ENCODE results near the gene MELTF. TPM values are rescaled to one million over a fixed set of nuclear protein-coding genes. Genes with fewer than 3 reads are reported as not detected.

Gene MELTF
- total RNA-seq, 1 donor = 11.8 TPM

DNA sequence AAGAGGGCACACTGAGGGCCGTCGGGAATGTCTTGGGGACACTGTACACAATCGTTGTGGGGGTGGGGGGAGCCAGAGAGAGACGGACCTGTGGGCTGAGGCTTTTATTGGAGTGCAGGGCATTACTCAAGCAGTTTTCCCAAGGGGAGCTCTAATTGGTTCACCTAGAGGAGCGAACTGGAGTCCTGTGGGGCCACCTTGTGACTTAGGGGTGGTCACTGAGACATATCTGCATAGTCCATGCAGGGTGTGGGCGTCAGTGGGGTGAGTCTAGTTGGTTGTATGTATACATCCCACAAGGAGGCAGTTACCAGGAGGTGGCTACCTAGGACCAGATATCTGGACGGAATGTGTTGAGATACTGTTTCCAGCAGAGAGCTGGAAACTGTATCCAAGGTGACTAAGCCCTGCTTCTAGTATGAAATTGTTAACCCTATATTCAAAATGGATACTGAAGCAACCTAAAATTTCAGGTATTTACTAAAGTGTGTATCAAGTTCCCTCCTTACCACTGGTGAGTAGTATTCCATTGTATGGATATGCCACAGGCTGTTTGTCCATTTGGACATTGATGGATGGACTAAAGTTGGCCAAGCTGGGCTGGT lies 58.4 kb downstream of the MELTF start:
- DNase-seq (ENCODE audit: low read depth in 2 of 3, low spot score in 2 of 3) = no peak

- DNase-seq (ENCODE audit: low read depth in 2 of 3, low spot score in 2 of 3) = no peak
Observed at GRCh38 chr3:196970547-196971093, 59.0 kb downstream of the MELTF start.

DNA sequence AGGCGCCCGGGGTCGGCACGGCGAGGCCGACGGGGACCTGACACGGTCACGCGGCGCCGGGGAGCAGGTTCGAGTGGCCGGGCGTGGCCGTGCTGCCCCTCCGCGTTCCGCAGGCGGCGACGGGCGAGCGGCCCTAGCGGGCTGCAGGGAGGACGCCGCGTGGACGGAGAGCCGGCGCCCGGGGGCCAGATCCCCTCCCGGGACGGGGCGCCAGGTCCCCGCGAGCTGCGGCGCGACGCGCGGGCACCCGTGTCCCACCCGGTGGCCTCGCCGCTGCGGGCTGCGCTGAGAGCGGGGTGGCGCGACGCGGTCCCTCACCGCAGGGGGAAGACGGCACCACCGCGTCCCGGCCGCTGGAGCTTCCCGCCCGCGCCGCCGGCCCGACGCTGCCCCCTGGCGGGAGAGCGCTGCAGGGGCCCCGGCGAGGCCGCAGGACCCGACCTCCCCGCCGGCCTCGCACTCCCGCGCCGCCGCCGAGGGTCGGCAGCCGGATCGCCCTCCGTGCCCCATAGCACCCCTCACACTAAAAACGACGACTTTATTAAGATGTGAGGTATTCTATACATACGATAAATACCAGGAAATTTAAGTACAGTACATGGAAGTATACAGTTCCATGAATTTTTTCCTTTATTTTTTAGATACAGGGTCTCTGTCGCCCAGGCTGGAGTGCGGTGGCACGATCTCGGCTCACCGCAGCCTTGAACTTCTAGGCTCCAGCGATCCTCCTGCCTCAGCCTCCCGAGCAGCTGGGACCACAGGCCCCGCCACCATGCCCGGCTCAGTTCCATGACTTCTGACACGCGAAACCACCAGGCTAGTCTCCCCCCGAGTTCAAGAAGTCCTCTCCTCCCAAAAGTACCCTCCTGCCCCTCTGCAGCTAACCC lies 59.7 kb downstream of the MELTF start:
- peak; percentile 56 to 76 (median 62) for DNase-seq (ENCODE audit: low read depth in 2 of 3, low spot score in 2 of 3)

GRCh38 chr3:196969134-196969659 lies 60.4 kb downstream of the MELTF start:
- peak; percentile 24 to 58 (median 52) for DNase-seq (ENCODE audit: low read depth in 2 of 3, low spot score in 2 of 3)

GRCh38 chr3:196968233-196969133 lies 61.1 kb downstream of the MELTF start, which contains the start of gene PIGZ:
Gene PIGZ (minus strand): TSS chr3:196968833. CDS start chr3:196952031, 16,802 bp downstream.
- peak; percentile 18 to 33 (median 28) for DNase-seq (ENCODE audit: low read depth in 2 of 3, low spot score in 2 of 3)

DNA sequence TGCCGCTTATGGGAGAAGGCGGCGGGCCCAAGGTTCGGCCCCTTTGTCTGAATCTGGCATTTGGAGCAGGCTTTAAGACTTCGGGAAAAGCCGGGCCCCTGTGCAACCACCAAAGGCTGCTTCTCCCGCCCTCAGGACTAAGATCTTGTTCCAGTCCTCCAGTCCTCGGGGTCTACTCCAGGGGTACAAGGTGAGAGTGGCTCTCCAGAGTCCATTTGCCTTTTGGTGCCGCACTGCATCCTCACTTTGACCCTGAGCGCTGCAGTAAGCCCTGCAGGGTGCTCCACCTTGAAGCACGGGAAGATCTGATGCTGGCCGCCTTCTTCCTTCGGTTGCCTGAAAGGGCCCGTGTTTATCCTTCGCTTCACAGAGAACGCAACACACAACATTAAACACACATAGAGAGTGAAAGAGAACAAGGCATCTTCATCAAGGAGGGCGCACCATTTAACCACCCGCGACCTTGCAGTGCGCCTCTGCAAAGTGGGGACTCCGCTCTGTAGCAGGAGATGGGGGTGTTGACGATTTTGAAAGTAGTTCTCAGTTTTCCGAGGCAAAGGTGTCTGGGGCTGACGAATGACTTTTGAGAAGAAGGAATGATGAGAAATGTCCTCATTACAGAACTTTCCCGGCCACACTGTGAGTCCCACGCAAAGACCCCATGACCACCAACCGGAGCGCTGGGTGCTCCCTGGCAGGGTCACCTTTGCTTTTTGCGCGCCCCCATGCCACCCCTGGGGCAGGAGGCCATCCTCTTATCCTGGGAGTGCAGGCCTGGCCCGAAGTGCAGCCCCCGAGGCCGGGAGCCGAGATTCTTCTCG lies 62.0 kb downstream of the MELTF start:
- DNase-seq (ENCODE audit: low read depth in 2 of 3, low spot score in 2 of 3) = no peak

DNA sequence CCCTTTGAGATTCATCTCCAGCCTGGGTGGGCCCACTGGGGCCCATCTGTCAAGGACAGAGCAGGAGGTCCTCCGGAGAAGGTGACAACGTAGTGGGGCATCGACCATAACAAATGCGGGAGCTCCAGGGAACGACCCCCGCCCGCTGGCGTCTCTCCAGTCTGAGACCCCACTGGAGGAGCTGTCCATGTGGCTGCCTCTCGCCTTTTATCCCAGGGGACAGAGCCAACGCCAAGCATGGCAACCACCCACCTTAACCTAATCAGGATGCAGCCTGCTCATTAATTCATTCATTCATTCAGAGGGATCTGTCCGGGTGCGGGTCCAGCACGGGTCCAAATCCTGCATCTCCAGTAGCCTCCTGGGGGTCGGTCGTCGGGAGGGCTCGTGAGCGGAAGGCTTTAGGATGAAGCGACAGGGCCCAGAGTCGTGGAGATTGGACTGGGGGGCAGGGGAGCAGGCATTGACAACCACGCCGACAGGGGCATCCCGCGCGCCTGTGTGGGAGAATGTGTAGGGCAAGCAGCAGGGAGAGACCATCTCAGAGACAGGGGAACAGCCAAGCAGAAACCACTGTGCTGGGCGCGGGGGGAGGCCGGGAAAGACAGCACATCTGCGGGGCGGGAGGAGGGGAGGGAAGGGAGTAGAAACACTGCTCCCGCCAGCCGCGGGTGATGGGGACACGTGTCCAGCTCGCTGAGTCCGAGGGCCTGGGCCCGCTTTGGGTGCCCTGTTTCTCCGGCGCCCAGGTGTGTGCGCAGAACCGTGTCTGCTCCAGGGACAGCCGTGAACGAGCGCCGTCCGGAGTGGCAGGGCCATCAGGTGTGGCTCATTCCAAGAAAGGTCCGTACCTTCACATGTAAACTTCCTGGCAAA lies 62.9 kb downstream of the MELTF start:
- no peak for DNase-seq (ENCODE audit: low read depth in 2 of 3, low spot score in 2 of 3)

DNA sequence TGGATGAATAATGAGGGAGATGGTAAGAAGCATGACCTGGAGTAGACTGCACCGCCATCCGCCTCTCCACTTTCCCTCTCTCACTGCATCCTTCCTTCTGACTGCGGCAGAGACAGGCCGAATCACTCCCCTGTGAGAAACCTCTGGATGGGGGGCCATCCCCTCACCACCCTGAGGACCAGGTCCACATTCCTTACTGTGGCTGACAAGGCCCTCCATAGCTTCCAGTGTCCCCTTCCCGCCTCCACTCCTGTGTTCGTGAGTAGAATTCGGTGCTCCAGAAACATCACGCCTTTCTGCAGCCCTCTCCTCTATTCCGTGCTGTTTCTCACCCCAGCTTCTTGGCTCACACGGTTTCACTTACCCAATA lies 63.8 kb downstream of the MELTF start:
- no peak for DNase-seq (ENCODE audit: low read depth in 2 of 3, low spot score in 2 of 3)

DNA sequence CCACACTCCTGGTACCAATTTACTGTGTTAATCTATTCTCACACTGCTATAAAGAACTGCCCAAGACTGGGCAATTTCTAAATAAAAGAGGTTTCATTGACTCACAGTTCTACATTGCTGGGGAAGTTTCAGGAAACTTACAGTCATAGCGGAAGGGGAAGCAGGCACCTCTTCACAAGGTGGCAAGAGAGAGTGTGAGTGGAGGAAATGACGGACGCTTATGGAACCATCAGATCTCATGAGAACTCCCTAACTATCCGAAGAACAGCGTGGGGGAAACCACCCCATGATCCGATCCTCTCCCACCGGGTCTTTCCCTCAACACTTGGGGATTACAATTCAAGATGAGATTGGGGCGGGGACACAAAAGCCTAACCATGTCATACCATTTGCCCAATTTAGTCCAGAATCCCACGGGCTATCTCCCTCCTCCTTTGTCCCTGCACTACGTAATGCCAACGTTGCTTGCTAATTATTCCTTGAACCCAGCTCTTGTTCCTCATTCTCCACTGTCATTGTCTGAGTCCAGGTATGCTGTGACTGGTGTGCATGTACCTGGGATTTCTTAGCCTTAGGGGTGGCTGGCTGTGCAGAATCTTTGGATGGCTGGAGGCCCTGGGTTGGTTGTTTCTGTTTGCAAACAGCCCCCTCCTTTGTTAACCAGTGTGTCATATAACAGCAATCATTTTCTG lies 64.4 kb downstream of the MELTF start:
- no peak for DNase-seq (ENCODE audit: low read depth in 2 of 3, low spot score in 2 of 3)

GRCh38 chr3:196963631-196963953 lies 66.0 kb downstream of the MELTF start:
- no peak for DNase-seq (ENCODE audit: low read depth in 2 of 3, low spot score in 2 of 3)

DNA sequence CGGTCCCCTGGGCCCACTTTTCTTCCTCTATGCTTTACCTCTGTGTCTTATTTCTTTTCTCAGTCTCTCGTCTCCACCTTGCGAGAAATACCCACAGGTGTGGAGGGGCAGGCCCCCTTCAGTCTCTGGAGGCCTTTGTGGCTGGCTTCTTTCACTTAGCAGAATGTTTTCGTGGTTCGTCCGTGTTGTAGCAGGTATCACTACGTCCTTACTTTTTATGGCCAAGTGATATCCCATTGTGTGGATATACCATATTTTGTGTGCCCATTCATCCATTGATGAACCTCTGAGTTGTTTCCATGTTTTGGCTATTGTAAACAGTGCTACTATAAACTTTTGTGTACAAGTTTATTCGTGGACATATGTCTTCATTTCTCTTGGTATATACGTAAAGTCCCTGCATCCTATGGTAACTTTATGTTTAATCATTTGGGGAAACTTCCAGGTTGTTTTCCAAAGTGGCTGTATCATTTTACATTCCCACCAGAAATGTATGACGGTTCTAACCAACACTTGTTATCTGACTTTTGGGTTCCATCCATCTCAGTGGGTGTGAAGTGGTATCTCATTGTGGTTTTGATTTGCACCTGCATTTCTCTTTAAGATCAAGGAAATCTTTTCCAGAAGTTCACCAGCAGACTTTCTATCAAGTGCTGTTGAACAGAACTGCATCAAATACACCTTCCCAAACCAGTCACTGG lies 66.5 kb downstream of the MELTF start:
- no peak for DNase-seq (ENCODE audit: low read depth in 2 of 3, low spot score in 2 of 3)

DNA sequence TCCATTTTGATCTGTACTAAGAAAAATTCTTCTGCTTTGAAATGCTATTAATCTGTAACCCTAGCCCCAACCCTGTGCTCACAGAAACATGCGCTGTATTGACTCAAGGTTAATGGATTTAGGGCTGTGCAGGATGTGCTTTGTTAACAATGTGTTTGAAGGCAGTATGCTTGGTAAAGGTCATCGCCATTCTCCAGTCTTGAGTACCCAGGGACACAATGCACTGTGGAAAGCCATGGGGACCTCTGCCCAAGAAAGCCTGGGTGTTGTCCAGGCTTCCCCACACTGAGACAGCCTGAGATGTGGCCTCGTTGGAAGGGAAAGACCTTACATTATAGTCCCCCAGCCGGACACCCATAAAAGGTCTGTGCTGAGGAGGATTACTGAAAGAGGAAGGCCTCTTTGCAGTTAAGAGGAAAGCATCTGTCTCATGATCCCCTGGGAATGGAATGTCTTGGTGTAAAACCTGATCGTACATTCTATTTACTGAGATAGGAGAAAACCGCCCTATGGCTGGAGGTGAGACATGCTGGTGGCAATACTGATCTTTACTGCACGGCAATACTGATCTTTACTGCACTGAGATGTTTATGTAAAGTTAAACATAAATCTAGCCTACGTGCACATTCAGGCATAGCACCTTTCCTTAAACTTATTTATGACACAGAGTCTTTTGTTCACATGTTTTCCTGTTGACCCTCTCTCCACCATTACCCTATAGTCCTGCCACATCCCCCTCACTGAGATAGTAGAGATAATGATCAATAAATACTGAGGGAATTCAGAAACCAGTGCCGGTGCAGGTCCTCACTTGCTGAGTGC lies 67.3 kb downstream of the MELTF start:
- DNase-seq (ENCODE audit: low read depth in 2 of 3, low spot score in 2 of 3) = no peak

GRCh38 chr3:196954832-196955231 lies 74.8 kb downstream of the MELTF start:
- DNase-seq (ENCODE audit: low read depth in 2 of 3, low spot score in 2 of 3) = no peak

All from hematopoietic multipotent progenitor cell (in vitro differentiated cells).